ENCODE results near the gene APOA5. TPM values are rescaled to one million over a fixed set of nuclear protein-coding genes. Genes with fewer than 3 reads are reported as not detected.
A peak's percentile ranks its signal among the peaks of the same experiment; 100 is the strongest.

The APOA5 gene
- total and polyA plus RNA-seq, 2 of the 13 experiments (the other 11 are each of a cell fraction or from before 2014, with no cell fraction given), result 44.0 to 49.1 TPM

- TF ChIP-seq ZBTB46 (CRISPR knock-in tag; IDR thresholded peaks at IDR 0.05; ENCODE audit: borderline replicate concordance) (no peak), ZNF407 (CRISPR knock-in tag; IDR thresholded peaks at IDR 0.05; ENCODE audit: not compliant biosample characterization) (no peak), KDM3A (CRISPR knock-in tag; IDR thresholded peaks at IDR 0.05; ENCODE audit: low read depth) (no peak), ZNF530 (CRISPR knock-in tag; IDR thresholded peaks at IDR 0.05; ENCODE audit: low read depth) (no peak), ZNF605 (CRISPR knock-in tag; IDR thresholded peaks at IDR 0.05) (peak; percentile 72; the same call in 1 of the 2 replicates), CENPT (CRISPR knock-in tag; IDR thresholded peaks at IDR 0.05; ENCODE audit: low read depth) (no peak), ZNF383 (CRISPR knock-in tag; IDR thresholded peaks at IDR 0.05; ENCODE audit: borderline replicate concordance) (peak; percentile 27; the same call in 1 of the 2 replicates), PAF1 (CRISPR knock-in tag; IDR thresholded peaks at IDR 0.05) (peak; percentile 64), NR1H2 (CRISPR knock-in tag; IDR thresholded peaks at IDR 0.05; ENCODE audit: borderline replicate concordance, low read depth) (no peak), SOX13 (IDR thresholded peaks at IDR 0.05) (0 out of 2 replicates have a peak, but pooled peaks have one; percentile 11), SOX13 (CRISPR knock-in tag; conservative IDR thresholded peaks at IDR 0.05 in 1 of 2, IDR thresholded peaks at IDR 0.05 in 1 of 2) (peak in 1 of 2 experiments; percentile 78; a peak in 2 of 4 replicates), EED (CRISPR knock-in tag; IDR thresholded peaks at IDR 0.05) (no peak), TOPORS (CRISPR knock-in tag; IDR thresholded peaks at IDR 0.05) (peak; percentile 73; the same call in 1 of the 2 replicates), ZNF549 (CRISPR knock-in tag; IDR thresholded peaks at IDR 0.05) (no peak)
- TF ChIP-seq, protein P1, sequence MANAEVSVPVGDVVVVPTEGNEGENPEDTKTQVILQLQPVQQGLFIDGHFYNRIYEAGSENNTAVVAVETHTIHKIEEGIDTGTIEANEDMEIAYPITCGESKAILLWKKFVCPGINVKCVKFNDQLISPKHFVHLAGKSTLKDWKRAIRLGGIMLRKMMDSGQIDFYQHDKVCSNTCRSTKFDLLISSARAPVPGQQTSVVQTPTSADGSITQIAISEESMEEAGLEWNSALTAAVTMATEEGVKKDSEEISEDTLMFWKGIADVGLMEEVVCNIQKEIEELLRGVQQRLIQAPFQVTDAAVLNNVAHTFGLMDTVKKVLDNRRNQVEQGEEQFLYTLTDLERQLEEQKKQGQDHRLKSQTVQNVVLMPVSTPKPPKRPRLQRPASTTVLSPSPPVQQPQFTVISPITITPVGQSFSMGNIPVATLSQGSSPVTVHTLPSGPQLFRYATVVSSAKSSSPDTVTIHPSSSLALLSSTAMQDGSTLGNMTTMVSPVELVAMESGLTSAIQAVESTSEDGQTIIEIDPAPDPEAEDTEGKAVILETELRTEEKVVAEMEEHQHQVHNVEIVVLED (CRISPR knock-in tag; IDR thresholded peaks at IDR 0.05; ENCODE audit: borderline replicate concordance), result no peak
- TF ChIP-seq, protein P2, sequence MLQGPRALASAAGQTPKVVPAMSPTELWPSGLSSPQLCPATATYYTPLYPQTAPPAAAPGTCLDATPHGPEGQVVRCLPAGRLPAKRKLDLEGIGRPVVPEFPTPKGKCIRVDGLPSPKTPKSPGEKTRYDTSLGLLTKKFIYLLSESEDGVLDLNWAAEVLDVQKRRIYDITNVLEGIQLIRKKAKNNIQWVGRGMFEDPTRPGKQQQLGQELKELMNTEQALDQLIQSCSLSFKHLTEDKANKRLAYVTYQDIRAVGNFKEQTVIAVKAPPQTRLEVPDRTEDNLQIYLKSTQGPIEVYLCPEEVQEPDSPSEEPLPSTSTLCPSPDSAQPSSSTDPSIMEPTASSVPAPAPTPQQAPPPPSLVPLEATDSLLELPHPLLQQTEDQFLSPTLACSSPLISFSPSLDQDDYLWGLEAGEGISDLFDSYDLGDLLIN (CRISPR knock-in tag; IDR thresholded peaks at IDR 0.05; ENCODE audit: borderline replicate concordance), result no peak
These were observed 42.3 kb upstream of the APOA5 start (continued) for GRCh38 chr11:116833816-116834534.

Measured in HepG2 (cell line).